ENCODE data around the gene ACSS2. TPM values are rescaled to one million over a fixed set of nuclear protein-coding genes. Genes with fewer than 3 reads are reported as not detected.

ACSS2 gene
- total RNA-seq, 1 donor from 2014 or later: 71.0 TPM

- Histone ChIP-seq H3K4me1 (ENCODE audit: control insufficient read depth in 3 of 3, insufficient read depth in 3 of 3, low read length in 3 of 3) (peaks cover 24 to 31% (median 31%) of the 10 kb centered on the region in 3 donors), H3K4me3 (ENCODE audit: low read length in 3 of 3) (no peak overlapping the region), H3K27me3 (ENCODE audit: control insufficient read depth in 3 of 3, insufficient read depth in 3 of 3, low read length in 3 of 3) (no peaks in the 10 kb centered on the region), H3K36me3 (ENCODE audit: control insufficient read depth in 3 of 3, insufficient read depth in 3 of 3, low read length in 3 of 3) (no peaks in the 10 kb centered on the region), H3K9me3 (ENCODE audit: control insufficient read depth in 3 of 3, low read length in 3 of 3) (no peaks in the 10 kb centered on the region), H3K9ac (ENCODE audit: low read depth in 1 of 3, low read length in 3 of 3) (no peak overlapping the region), H3K27ac (ENCODE audit: low read depth, low read length) (peak overlapping the region; percentile 33)
Observed at GRCh38 chr20:34970193-34970840, 93.9 kb downstream of the ACSS2 start.

- Histone ChIP-seq H3K9ac (ENCODE audit: low read depth in 1 of 3, low read length in 3 of 3) (no peak overlapping the region), H3K27me3 (ENCODE audit: control insufficient read depth in 3 of 3, insufficient read depth in 3 of 3, low read length in 3 of 3) (no peaks in the 10 kb centered on the region), H3K36me3 (ENCODE audit: control insufficient read depth in 3 of 3, insufficient read depth in 3 of 3, low read length in 3 of 3) (no peaks in the 10 kb centered on the region), H3K4me3 (ENCODE audit: low read length in 3 of 3) (no peak overlapping the region), H3K27ac (ENCODE audit: low read depth, low read length) (peak overlapping the region; percentile 33), H3K9me3 (ENCODE audit: control insufficient read depth in 3 of 3, low read length in 3 of 3) (no peaks in the 10 kb centered on the region), H3K4me1 (ENCODE audit: control insufficient read depth in 3 of 3, insufficient read depth in 3 of 3, low read length in 3 of 3) (peaks cover 24 to 31% (median 31%) of the 10 kb centered on the region in 3 donors)
Observed at GRCh38 chr20:34970846-34971560, 94.6 kb downstream of the ACSS2 start.

GRCh38 chr20:34971561-34972235, 95.3 kb downstream of the ACSS2 start:
- H3K27me3 ChIP-seq (ENCODE audit: control insufficient read depth in 3 of 3, insufficient read depth in 3 of 3, low read length in 3 of 3): no peaks in the 10 kb centered on the region
- no peaks in the 10 kb centered on the region for H3K36me3 ChIP-seq (ENCODE audit: control insufficient read depth in 3 of 3, insufficient read depth in 3 of 3, low read length in 3 of 3)
- no peak overlapping the region for H3K27ac ChIP-seq (ENCODE audit: low read depth, low read length)
- H3K9me3 ChIP-seq (ENCODE audit: control insufficient read depth in 3 of 3, low read length in 3 of 3): no peaks in the 10 kb centered on the region
- peaks cover 24 to 38% (median 31%) of the 10 kb centered on the region in 3 donors for H3K4me1 ChIP-seq (ENCODE audit: control insufficient read depth in 3 of 3, insufficient read depth in 3 of 3, low read length in 3 of 3)
- no peak overlapping the region for H3K9ac ChIP-seq (ENCODE audit: low read depth in 1 of 3, low read length in 3 of 3)
- no peak overlapping the region for H3K4me3 ChIP-seq (ENCODE audit: low read length in 3 of 3)

- H3K9me3 ChIP-seq (ENCODE audit: control insufficient read depth in 3 of 3, low read length in 3 of 3): no peaks in the 10 kb centered on the region
- H3K27me3 ChIP-seq (ENCODE audit: control insufficient read depth in 3 of 3, insufficient read depth in 3 of 3, low read length in 3 of 3): no peaks in the 10 kb centered on the region
- no peak overlapping the region for H3K27ac ChIP-seq (ENCODE audit: low read depth, low read length)
- peaks cover 0 to 13% (median 0%) of the 10 kb centered on the region in 3 donors for H3K36me3 ChIP-seq (ENCODE audit: control insufficient read depth in 3 of 3, insufficient read depth in 3 of 3, low read length in 3 of 3)
- no peak overlapping the region for H3K9ac ChIP-seq (ENCODE audit: low read depth in 1 of 3, low read length in 3 of 3)
- no peak overlapping the region for H3K4me3 ChIP-seq (ENCODE audit: low read length in 3 of 3)
- H3K4me1 ChIP-seq (ENCODE audit: control insufficient read depth in 3 of 3, insufficient read depth in 3 of 3, low read length in 3 of 3): peaks cover 33 to 38% (median 35%) of the 10 kb centered on the region in 3 donors
Observed at GRCh38 chr20:34974246-34974645, 97.8 kb downstream of the ACSS2 start.

- Histone ChIP-seq H3K27ac (ENCODE audit: low read depth, low read length) (peak overlapping the region; percentile 69), H3K27me3 (ENCODE audit: control insufficient read depth in 3 of 3, insufficient read depth in 3 of 3, low read length in 3 of 3) (no peaks in the 10 kb centered on the region)
Observed at GRCh38 chr20:34976286-34976685, 99.9 kb downstream of the ACSS2 start.

More at GRCh38 chr20:34976286-34976685, 99.9 kb downstream of the ACSS2 start:
- peaks cover 0 to 24% (median 0%) of the 10 kb centered on the region in 3 donors for H3K36me3 ChIP-seq (ENCODE audit: control insufficient read depth in 3 of 3, insufficient read depth in 3 of 3, low read length in 3 of 3)
- H3K4me1 ChIP-seq (ENCODE audit: control insufficient read depth in 3 of 3, insufficient read depth in 3 of 3, low read length in 3 of 3): peaks cover 26 to 29% (median 27%) of the 10 kb centered on the region in 3 donors
- no peaks in the 10 kb centered on the region for H3K9me3 ChIP-seq (ENCODE audit: control insufficient read depth in 3 of 3, low read length in 3 of 3)
- no peak overlapping the region for H3K4me3 ChIP-seq (ENCODE audit: low read length in 3 of 3)
- H3K9ac ChIP-seq (ENCODE audit: low read depth in 1 of 3, low read length in 3 of 3): peak overlapping the region in 1 of 3 donors; percentile 94

Other genes starting within 250 kb of the ACSS2 start
- gene PIGU, start 199.5 kb upstream of the ACSS2 start, total RNA-seq: 11.0 TPM
- gene TP53INP2, start 172.3 kb upstream of the ACSS2 start, total RNA-seq: 1.0 TPM
- gene NCOA6, start 51.0 kb upstream of the ACSS2 start, total RNA-seq: 14.6 TPM
- gene GGT7, start 3.8 kb upstream of the ACSS2 start, total RNA-seq: 2.6 TPM
- gene GSS, start 79.2 kb downstream of the ACSS2 start, total RNA-seq: 18.3 TPM
- gene MYH7B, start 79.3 kb downstream of the ACSS2 start, total RNA-seq: 19.3 TPM
- gene TRPC4AP, start 216.2 kb downstream of the ACSS2 start, total RNA-seq: 49.6 TPM

Measured in skeletal muscle tissue (tissue), 4 donors.